HEK293T (cell line): ENCODE results near the gene ADGRF5.

ENCODE experiments used
- BHLHE40 ChIP-seq: fragments of 450-650 bp; IDR thresholded peaks from 2 replicates; pipeline ENCODE4 v1.6.1; 2016; ENCODE audit warnings: mild to moderate bottlenecking, moderate library complexity, borderline replicate concordance
- FOXK2 ChIP-seq: fragments of 450-650 bp; IDR thresholded peaks from 2 replicates; pipeline ENCODE4 v1.6.1; 2016; ENCODE audit warnings: mild to moderate bottlenecking
- FOXM1 ChIP-seq: fragments of 450-650 bp; IDR thresholded peaks from 2 replicates; pipeline ENCODE4 v1.6.1; 2017; ENCODE audit warnings: mild to moderate bottlenecking, borderline replicate concordance
- HDGF ChIP-seq: fragments of 450-650 bp; IDR thresholded peaks from 2 replicates; pipeline ENCODE4 v1.6.1; 2017; ENCODE audit warnings: antibody characterized with exemption, borderline replicate concordance
- SP1 ChIP-seq: fragments of 450-650 bp; IDR thresholded peaks from 2 replicates; pipeline ENCODE4 v1.6.1; 2017
- SUZ12 ChIP-seq: fragments of 450-650 bp; IDR thresholded peaks from 2 replicates; pipeline ENCODE4 v1.6.1; 2016; ENCODE audit warnings: mild to moderate bottlenecking
- TF ChIP-seq, protein P1 (sequence below): fragments of 450-650 bp; IDR thresholded peaks from 2 replicates; pipeline ENCODE4 v1.6.1; 2016

DNA sequence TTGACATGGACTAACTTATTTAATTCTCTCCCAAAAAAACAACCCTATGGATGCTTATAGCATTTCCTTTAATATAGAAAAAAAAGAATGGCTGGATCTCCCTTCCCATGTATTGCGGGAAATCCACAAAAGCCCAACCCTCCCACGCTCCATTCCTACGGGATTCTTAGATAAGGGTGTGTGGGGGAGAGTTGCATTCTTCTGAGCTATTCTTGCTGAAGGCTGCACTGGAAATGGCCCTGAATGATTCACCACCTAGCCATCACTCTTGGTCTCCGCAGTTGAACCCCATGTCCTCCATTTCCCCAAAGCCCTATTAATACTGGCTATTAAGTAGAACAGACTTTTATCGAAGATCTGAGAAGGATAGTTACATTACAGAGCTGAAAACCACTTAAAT, 41.9 kb upstream of the ADGRF5 start:
- TF ChIP-seq SUZ12: no peak
- no peak for TF ChIP-seq FOXK2
- TF ChIP-seq, protein P1, sequence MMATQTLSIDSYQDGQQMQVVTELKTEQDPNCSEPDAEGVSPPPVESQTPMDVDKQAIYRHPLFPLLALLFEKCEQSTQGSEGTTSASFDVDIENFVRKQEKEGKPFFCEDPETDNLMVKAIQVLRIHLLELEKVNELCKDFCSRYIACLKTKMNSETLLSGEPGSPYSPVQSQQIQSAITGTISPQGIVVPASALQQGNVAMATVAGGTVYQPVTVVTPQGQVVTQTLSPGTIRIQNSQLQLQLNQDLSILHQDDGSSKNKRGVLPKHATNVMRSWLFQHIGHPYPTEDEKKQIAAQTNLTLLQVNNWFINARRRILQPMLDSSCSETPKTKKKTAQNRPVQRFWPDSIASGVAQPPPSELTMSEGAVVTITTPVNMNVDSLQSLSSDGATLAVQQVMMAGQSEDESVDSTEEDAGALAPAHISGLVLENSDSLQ: no peak
- TF ChIP-seq SP1: no peak
- TF ChIP-seq FOXM1: no peak
- TF ChIP-seq BHLHE40: no peak
- no peak for TF ChIP-seq HDGF
